Endodermal cell (in vitro differentiated cells): ENCODE measurements around the gene SAXO1. TPM values are rescaled to one million over a fixed set of nuclear protein-coding genes. Genes with fewer than 3 reads are reported as not detected.

Experiments
- DNase-seq: peaks from one replicate; pipeline ENCODE4 v3.0.0-alpha.2; 2017
- H3K27ac ChIP-seq: 2 replicates; pipeline ENCODE4 v1.5.1; 2013; ENCODE audit warnings: mild to moderate bottlenecking, low read depth, low read length, moderate library complexity
- H3K27me3 ChIP-seq: 2 replicates; pipeline ENCODE4 v1.6.1; 2013; ENCODE audit warnings: mild to moderate bottlenecking, low read length, moderate library complexity; ENCODE audit not compliant: insufficient read depth, control insufficient read depth, poor library complexity, severe bottlenecking
- H3K36me3 ChIP-seq: 2 replicates; pipeline ENCODE4 v1.7.0; 2013; ENCODE audit warnings: mild to moderate bottlenecking, low read length, moderate library complexity; ENCODE audit not compliant: control insufficient read depth, insufficient read depth
- H3K4me1 ChIP-seq: one replicate; pipeline ENCODE4 v1.7.0; 2013; ENCODE audit warnings: low read length; ENCODE audit not compliant: control insufficient read depth, insufficient read depth
- H3K4me3 ChIP-seq: 2 replicates; pipeline ENCODE4 v1.5.1; 2013; ENCODE audit warnings: mild to moderate bottlenecking, low read length, moderate library complexity
- H3K9ac ChIP-seq: 2 replicates; pipeline ENCODE4 v1.6.1; 2013; ENCODE audit warnings: mild to moderate bottlenecking, low read length, moderate library complexity; ENCODE audit not compliant: poor library complexity, severe bottlenecking; ENCODE audit errors: extremely low read depth
- H3K9me3 ChIP-seq: 2 replicates; pipeline ENCODE4 v1.6.1; 2013; ENCODE audit warnings: mild to moderate bottlenecking, low read length, moderate library complexity; ENCODE audit not compliant: control insufficient read depth
- H3K27ac Mint-ChIP-seq: 2 replicates; pipeline ENCODE4 v1.8.0; 2020; ENCODE audit warnings: mixed read lengths
- H3K27me3 Mint-ChIP-seq: 2 replicates; pipeline ENCODE4 v1.8.0; 2021; ENCODE audit warnings: mild to moderate bottlenecking, mixed read lengths; ENCODE audit not compliant: insufficient read depth
- H3K36me3 Mint-ChIP-seq: 2 replicates; pipeline ENCODE4 v1.8.0; 2020; ENCODE audit warnings: low read depth, mixed read lengths
- H3K4me1 Mint-ChIP-seq: 2 replicates; pipeline ENCODE4 v1.8.0; 2020; ENCODE audit warnings: mixed read lengths
- H3K4me3 Mint-ChIP-seq: 2 replicates; pipeline ENCODE4 v1.8.0; 2020; ENCODE audit warnings: mild to moderate bottlenecking, moderate library complexity, mixed read lengths
- H3K9me3 Mint-ChIP-seq: 2 replicates; pipeline ENCODE4 v1.8.0; 2020; ENCODE audit warnings: mild to moderate bottlenecking, mixed read lengths
- WGBS, 2 experiments: methylation state at CpG; one replicate each; pipeline versions ENCODE4 v1.1.5 to v1.1.7; 2013; ENCODE audit warnings: missing lambda C conversion rate in 2 of 2, mixed read lengths in 1 of 2; ENCODE audit not compliant: insufficient coverage in 1 of 2, insufficient read length in 1 of 2; 5-methylcytosine and 5-hydroxymethylcytosine counted together
- total RNA-seq, 2 donors: library from RNA; stranded (reverse); fragmentation: NEBNext Ultra II Directional in 1 of 2; extraction: Animal tissue kit (Norgen Biotek cat#: 25700) in 1 of 2; gene quantifications; 2 replicates in 1 of 2; 3 replicates in 1 of 2; pipeline ENCODE4 v1.2.1, GENCODE V29; 2021
- TF ChIP-seq, protein P1 (sequence below): fragments of 200-600 bp; sonication (generic); conservative IDR thresholded peaks from 2 replicates; pipeline ENCODE4 v1.5.0; 2021; ENCODE audit warnings: antibody characterized with exemption, mild to moderate bottlenecking

The SAXO1 gene
- total RNA-seq, 2 donors from 2014 or later: 0.04 to 1.2 TPM

DNA sequence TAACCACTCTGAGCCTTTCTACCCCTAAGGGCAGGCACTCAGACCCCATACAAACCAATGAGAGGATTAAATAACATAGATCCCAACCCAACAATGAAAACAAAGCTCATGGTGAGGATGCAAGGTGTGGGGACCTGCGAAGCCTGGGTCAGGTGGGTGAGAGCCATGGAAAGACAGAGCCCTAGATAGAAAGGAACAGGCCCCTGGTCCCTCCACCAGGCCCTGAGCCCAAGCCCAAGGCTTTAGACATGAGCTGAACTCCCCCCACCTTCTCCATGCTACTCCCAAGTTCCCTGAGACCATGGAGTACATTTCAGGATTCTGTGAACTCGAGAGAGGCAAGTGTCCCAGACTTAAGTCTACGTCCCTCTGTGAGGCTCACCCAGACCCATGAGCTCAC lies 106.5 kb downstream of the SAXO1 start:
- Histone ChIP-seq H3K27me3 (no peaks in the 10 kb centered on the region), H3K4me1 (no peaks in the 10 kb centered on the region), H3K9me3 (no peaks in the 10 kb centered on the region), H3K4me3 (no peak overlapping the region), H3K9ac (no peak overlapping the region), H3K36me3 (no peaks in the 10 kb centered on the region), H3K27ac (no peak overlapping the region)
- no peaks in the 10 kb centered on the region for H3K36me3 Mint-ChIP-seq
- H3K4me1 Mint-ChIP-seq: no peaks in the 10 kb centered on the region
- no peak for DNase-seq
- TF ChIP-seq, protein P1, sequence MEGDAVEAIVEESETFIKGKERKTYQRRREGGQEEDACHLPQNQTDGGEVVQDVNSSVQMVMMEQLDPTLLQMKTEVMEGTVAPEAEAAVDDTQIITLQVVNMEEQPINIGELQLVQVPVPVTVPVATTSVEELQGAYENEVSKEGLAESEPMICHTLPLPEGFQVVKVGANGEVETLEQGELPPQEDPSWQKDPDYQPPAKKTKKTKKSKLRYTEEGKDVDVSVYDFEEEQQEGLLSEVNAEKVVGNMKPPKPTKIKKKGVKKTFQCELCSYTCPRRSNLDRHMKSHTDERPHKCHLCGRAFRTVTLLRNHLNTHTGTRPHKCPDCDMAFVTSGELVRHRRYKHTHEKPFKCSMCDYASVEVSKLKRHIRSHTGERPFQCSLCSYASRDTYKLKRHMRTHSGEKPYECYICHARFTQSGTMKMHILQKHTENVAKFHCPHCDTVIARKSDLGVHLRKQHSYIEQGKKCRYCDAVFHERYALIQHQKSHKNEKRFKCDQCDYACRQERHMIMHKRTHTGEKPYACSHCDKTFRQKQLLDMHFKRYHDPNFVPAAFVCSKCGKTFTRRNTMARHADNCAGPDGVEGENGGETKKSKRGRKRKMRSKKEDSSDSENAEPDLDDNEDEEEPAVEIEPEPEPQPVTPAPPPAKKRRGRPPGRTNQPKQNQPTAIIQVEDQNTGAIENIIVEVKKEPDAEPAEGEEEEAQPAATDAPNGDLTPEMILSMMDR: no peak
- H3K27me3 Mint-ChIP-seq: no peaks in the 10 kb centered on the region
- no peak overlapping the region for H3K4me3 Mint-ChIP-seq
- no peak overlapping the region for H3K27ac Mint-ChIP-seq
- WGBS, 2 experiments: 91% methylated on average over 3 of the region's 3 CpGs; no CpG with 5 or more reads in 1 of the 2 experiments
- H3K9me3 Mint-ChIP-seq: no peaks in the 10 kb centered on the region

DNA sequence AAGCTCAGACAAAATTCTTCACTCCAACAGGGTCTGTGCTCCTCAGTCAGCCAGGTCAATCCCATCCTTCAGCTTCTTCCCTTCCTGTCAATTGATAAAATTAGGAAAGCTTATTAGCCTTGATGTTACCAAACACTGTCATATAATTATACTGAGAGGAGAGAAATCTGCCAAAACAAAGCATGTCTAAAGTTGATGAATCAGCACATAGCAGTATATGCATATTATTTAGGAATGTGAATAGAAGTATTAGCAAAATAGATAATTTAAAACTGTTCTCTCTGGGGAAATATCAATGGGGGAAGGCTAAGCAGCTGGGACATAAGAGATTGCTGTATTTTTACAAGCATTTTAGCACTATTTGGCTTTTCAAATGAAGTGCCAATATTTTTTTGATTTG lies 107.1 kb downstream of the SAXO1 start:
- no peaks in the 10 kb centered on the region for H3K36me3 Mint-ChIP-seq
- H3K4me1 Mint-ChIP-seq: peaks cover 4% of the 10 kb centered on the region
- no peak overlapping the region for H3K27ac Mint-ChIP-seq

DNA sequence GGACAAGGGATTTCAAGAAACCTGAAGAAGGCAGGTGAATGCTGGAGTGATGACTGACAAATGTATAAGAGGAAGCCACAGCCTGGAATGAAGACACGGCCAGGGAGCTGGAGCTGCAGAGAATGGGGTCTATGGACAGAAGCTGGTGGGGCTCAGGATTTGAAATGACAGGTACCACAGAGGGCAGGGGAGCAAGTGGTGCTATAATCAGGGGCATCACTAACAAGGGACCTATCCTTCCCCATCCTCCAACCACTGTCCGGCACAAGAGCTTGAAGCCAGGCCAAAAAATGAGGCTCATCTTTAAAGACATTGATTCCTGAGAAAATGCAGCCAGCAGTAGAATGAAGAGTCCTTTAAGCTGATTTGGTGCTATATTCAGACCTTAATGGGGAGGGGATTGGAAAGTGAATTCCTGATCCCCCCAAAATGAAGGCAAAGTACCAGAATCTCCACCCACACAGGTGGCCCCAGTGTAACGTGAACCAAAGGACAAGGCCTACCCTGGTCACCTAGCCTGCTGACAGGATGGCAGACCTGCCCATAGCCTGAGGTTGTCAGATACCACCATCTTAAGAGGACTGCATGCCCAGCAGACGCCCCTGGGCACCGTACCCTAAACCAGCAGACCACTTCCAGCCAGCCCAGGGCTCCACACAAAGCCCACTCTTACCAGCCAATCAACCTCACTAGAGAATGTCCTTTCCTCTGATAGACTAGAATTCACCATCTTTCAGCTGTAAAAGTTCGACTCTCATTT lies 109.2 kb downstream of the SAXO1 start:
- no peak overlapping the region for H3K27ac Mint-ChIP-seq
- no peak for DNase-seq

More for the DNA sequence above, 107.1 kb downstream of the SAXO1 start:
- no peak overlapping the region for H3K4me3 Mint-ChIP-seq
- no peak overlapping the region for H3K27ac ChIP-seq
- no peak overlapping the region for H3K9ac ChIP-seq
- H3K9me3 Mint-ChIP-seq: no peaks in the 10 kb centered on the region
- no peak for DNase-seq
- H3K9me3 ChIP-seq: no peaks in the 10 kb centered on the region
- TF ChIP-seq, protein P1: no peak
- no peaks in the 10 kb centered on the region for H3K36me3 ChIP-seq
- H3K27me3 Mint-ChIP-seq: no peaks in the 10 kb centered on the region
- no peak overlapping the region for H3K4me3 ChIP-seq
- H3K27me3 ChIP-seq: no peaks in the 10 kb centered on the region
- no peaks in the 10 kb centered on the region for H3K4me1 ChIP-seq

More for the DNA sequence above, 109.2 kb downstream of the SAXO1 start:
- Mint-ChIP-seq H3K4me1 (peaks cover 4% of the 10 kb centered on the region), H3K36me3 (no peaks in the 10 kb centered on the region), H3K27me3 (no peaks in the 10 kb centered on the region), H3K4me3 (no peak overlapping the region), H3K9me3 (no peaks in the 10 kb centered on the region)
- 91 to 100% methylated on average over 1 to 6 of the region's 6 CpGs for WGBS, 2 experiments
- H3K36me3 ChIP-seq: no peaks in the 10 kb centered on the region
- H3K4me1 ChIP-seq: no peaks in the 10 kb centered on the region
- H3K27me3 ChIP-seq: no peaks in the 10 kb centered on the region
- no peaks in the 10 kb centered on the region for H3K9me3 ChIP-seq
- no peak overlapping the region for H3K9ac ChIP-seq
- H3K27ac ChIP-seq: no peak overlapping the region
- H3K4me3 ChIP-seq: no peak overlapping the region
- TF ChIP-seq, protein P1: no peak
